ENCODE data around the gene RAB23. TPM values are rescaled to one million over a fixed set of nuclear protein-coding genes. Genes with fewer than 3 reads are reported as not detected.

The RAB23 gene
- total RNA-seq, 1 experiment from 2014 or later = 18.1 TPM

GRCh38 chr6:57163956-57164355, 58.2 kb downstream of the RAB23 start:
- Mint-ChIP-seq H3K9me3 (peaks cover 5 to 15% of the 10 kb centered on the region in 2 experiments; a peak in 4 of 5 replicates), H3K27ac (no peak overlapping the region), H3K4me1 (no peaks in the 10 kb centered on the region), H3K36me3 (ENCODE audit: insufficient read depth in 1 of 3, low read depth in 3 of 3) (peaks cover 27 to 36% (median 36%) of the 10 kb centered on the region in 3 experiments), H3K4me3 (no peak overlapping the region), H3K27me3 (ENCODE audit: low read depth) (no peaks in the 10 kb centered on the region)
- Histone ChIP-seq H3K56ac (ENCODE audit: insufficient read length, low read depth, low read length) (no peak overlapping the region), H2BK120ac (ENCODE audit: low read depth, low read length, poor library complexity, severe bottlenecking) (no peak overlapping the region), H2BK12ac (ENCODE audit: insufficient read length, low read depth, low read length) (no peak overlapping the region), H3K4ac (ENCODE audit: low read depth, low read length) (no peak overlapping the region), H3K9me3 (ENCODE audit: control insufficient read depth, low read depth, low read length) (no peaks in the 10 kb centered on the region), H3K4me2 (ENCODE audit: insufficient read depth, insufficient read length, low read length) (no peak overlapping the region), H3K9ac (ENCODE audit: extremely low read depth, insufficient read length, low read length) (no peak overlapping the region), H3T11ph (ENCODE audit: low read length) (no peak overlapping the region), H2BK15ac (ENCODE audit: low read depth, low read length) (no peak overlapping the region), H3K4me1 (ENCODE audit: insufficient read depth, low read length) (no peaks in the 10 kb centered on the region), H3K27ac (ENCODE audit: insufficient read length, low read depth, low read length) (no peak overlapping the region), H4K8ac (replicated peaks; ENCODE audit: insufficient read length, low read depth, low read length) (no peak overlapping the region), H3K23ac (ENCODE audit: insufficient read length, low read depth, low read length) (no peak overlapping the region), H4K20me1 (ENCODE audit: control insufficient read depth, insufficient read depth, insufficient read length) (no peaks in the 10 kb centered on the region), H2AFZ (ENCODE audit: low read length) (no peak overlapping the region), H4K5ac (ENCODE audit: insufficient read length, low read depth, low read length) (no peak overlapping the region), H3K23me2 (ENCODE audit: insufficient read length, low read depth, low read length, poor library complexity, severe bottlenecking) (no peaks in the 10 kb centered on the region), H2BK20ac (ENCODE audit: low read depth, low read length, poor library complexity, severe bottlenecking) (no peak overlapping the region), H2BK5ac (ENCODE audit: insufficient read length, low read length) (no peak overlapping the region), H3K18ac (ENCODE audit: insufficient read length, low read depth, low read length) (no peak overlapping the region), H3K14ac (ENCODE audit: insufficient read depth, low read length) (no peak overlapping the region), H3K27me3 (ENCODE audit: insufficient read depth, low read length) (no peaks in the 10 kb centered on the region), H3K79me2 (ENCODE audit: insufficient read depth, low read length) (no peaks in the 10 kb centered on the region), H3K79me1 (ENCODE audit: insufficient read depth, low read depth, low read length, poor library complexity, severe bottlenecking) (no peaks in the 10 kb centered on the region), H4K91ac (ENCODE audit: insufficient read length, low read depth, low read length) (no peak overlapping the region), H2AK5ac (ENCODE audit: insufficient read length, low read length) (no peak overlapping the region)
- TF ChIP-seq CTCF (conservative IDR thresholded peaks at IDR 0.05) = no peak
- WGBS (ENCODE audit: extremely low coverage, insufficient read length, low lambda C conversion rate) = no CpG with 5 or more reads among the region's 2 CpGs
- no peak for DNase-seq
